Mammary microvascular endothelial cell (primary cell): ENCODE measurements around the gene SKIC8. TPM values are rescaled to one million over a fixed set of nuclear protein-coding genes. Genes with fewer than 3 reads are reported as not detected.

ENCODE experiments used
- total RNA-seq: library from RNA; depleted of rRNA; stranded (reverse); fragments of >200 nt; gene quantifications from 2 replicates; pipeline ENCODE4 v1.2.3, GENCODE V29; 2015

SKIC8 gene
- total RNA-seq = 74.1 and 85.0 TPM in 2 replicates

DNA sequence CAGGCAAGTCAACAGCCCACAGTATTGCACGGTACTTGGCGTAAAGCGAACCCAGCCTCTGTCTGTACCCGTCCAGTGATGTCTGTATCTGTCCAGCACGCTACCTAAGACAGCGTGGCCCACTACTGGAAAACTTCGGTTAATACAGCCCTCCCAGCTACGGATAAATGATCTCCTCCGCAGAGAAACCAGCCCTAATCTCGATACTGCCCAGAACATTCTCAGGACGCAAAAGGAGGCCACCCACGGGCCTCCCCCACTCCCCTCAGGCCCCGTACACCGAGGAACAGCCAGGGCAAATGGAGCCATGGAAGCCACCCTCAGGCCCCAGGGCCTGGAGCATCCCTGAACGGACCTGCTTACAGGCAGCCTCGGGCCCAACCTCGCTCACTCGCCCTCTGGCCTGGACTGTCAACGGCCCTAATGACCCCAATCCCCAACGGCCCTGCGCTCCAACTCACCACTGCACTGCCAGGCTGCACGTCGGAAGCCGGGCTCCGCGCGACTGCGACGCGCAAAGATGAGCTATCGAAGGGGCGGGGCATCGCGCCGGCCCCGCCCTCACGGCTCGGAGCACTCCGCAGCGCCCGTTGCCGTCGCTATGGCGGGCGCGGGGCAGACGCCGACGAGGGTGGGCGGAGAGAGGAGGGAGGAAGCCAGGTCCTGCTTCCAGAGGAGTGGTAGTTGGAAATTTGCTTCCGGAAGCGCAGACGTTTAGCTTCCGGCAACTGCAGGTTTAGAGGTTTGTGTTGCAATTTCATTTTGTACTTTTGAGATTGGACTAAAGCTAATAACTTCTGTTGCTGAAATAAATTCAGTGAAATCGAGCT lies at the start of gene SKIC8:
SKIC8 (minus strand) TSS at position 509 of the 830 bp plus-strand sequence. CDS start 3,923 bp downstream, outside the sequence.

GRCh38 chr15:78340231-78341056 lies 41.0 kb upstream of the SKIC8 start, which contains the start of gene CRABP1:
CRABP1 (plus strand) TSS chr15:78340353; CDS start chr15:78340429, 76 bp downstream.

GRCh38 chr15:78264304-78265136 lies 34.9 kb downstream of the SKIC8 start, which contains the start of gene DNAJA4:
DNAJA4 (plus strand) TSS chr15:78264562; CDS start chr15:78264764, 202 bp downstream.

DNA sequence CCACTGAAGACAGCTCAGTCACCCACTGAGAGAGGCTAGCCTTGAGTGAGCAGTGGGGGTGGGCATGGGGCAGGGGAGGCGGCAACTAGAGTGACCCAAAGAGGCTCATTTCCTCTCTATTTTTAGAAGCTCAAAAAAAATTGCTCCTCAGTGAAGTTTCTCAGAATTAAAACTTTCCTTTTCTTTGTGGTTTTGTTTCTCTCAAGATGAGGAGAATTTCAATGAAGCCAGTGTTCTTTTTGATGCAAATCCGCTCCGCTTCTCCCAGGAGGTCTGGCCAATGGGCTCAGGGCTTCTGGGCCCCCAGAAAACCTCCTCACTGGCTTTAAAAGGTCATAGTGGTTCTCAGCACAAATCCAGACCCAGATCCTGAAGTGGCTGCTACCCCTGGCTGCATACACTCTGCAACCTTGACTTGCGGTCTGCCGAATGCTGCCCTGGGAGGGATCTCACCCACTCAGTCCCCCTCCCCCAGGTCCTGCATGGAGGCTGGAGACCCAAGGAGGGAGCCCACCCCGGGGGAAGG lies 64.8 kb downstream of the SKIC8 start, which contains the start of gene ACSBG1:
ACSBG1 (minus strand) TSS at position 51 of the 526 bp plus-strand sequence. CDS start 64 bp downstream, outside the sequence.

Other genes starting within 250 kb of the SKIC8 start
- gene TBC1D2B, start 221.9 kb downstream of the SKIC8 start, total RNA-seq = 24.8 and 24.9 TPM in 2 replicates
- gene SH2D7, start 207.0 kb downstream of the SKIC8 start, total RNA-seq = not detected in 2 replicates
- gene CIB2, start 168.2 kb downstream of the SKIC8 start, total RNA-seq = 0.27 and 3.1 TPM in 2 replicates
- gene IDH3A, start 150.2 kb downstream of the SKIC8 start, total RNA-seq = 51.1 and 68.4 TPM in 2 replicates
- gene ACSBG1, start 65.0 kb downstream of the SKIC8 start, total RNA-seq = 0.07 and 0.25 TPM in 2 replicates
- gene DNAJA4, start 35.0 kb downstream of the SKIC8 start, total RNA-seq = 6.3 and 7.8 TPM in 2 replicates
- 0.20 TPM in 1 of 2 replicates, not detected in the other for gene CRABP1, start 40.7 kb upstream of the SKIC8 start, total RNA-seq
- 10.3 and 11.9 TPM in 2 replicates for gene IREB2, start 138.6 kb upstream of the SKIC8 start, total RNA-seq
- 4.0 and 6.1 TPM in 2 replicates for gene HYKK, start 208.0 kb upstream of the SKIC8 start, total RNA-seq
- gene PSMA4, start 240.8 kb upstream of the SKIC8 start, total RNA-seq = 347 and 364 TPM in 2 replicates